ENCODE data around the gene ARL15. TPM values are rescaled to one million over a fixed set of nuclear protein-coding genes. Genes with fewer than 3 reads are reported as not detected.

The ARL15 gene
- total RNA-seq, 3 donors from 2014 or later, result 29.0 to 65.0 (median 42.9) TPM

GRCh38 chr5:54115735-54116403 lies 194.5 kb downstream of the ARL15 start:
- Histone ChIP-seq H3K4me1 (no peaks in the 10 kb centered on the region), H3K36me3 (no peaks in the 10 kb centered on the region), H3K27ac (no peak overlapping the region), H3K9me3 (no peaks in the 10 kb centered on the region), H3K27me3 (no peaks in the 10 kb centered on the region), H3K4me3 (no peak overlapping the region)
- TF ChIP-seq CTCF (IDR thresholded peaks at IDR 0.05) (no peak), POLR2AphosphoS5 (IDR thresholded peaks at IDR 0.05) (no peak), POLR2A (IDR thresholded peaks at IDR 0.05) (no peak)
- DNase-seq (ENCODE audit: low spot score in 2 of 2), result no peak
- intact Hi-C loops (cut with DNase I; ENCODE audit: low total_unique reads), result no loop called here

- no peaks in the 10 kb centered on the region for H3K4me1 ChIP-seq
- no peak for TF ChIP-seq POLR2A (IDR thresholded peaks at IDR 0.05)
- TF ChIP-seq POLR2AphosphoS5 (IDR thresholded peaks at IDR 0.05), result no peak
- TF ChIP-seq CTCF (IDR thresholded peaks at IDR 0.05), result no peak
- H3K36me3 ChIP-seq, result no peaks in the 10 kb centered on the region
- H3K4me3 ChIP-seq, result no peak overlapping the region
- no peaks in the 10 kb centered on the region for H3K27me3 ChIP-seq
- intact Hi-C loops (cut with DNase I; ENCODE audit: low total_unique reads), result no loop called here
- no peak overlapping the region for H3K27ac ChIP-seq
- H3K9me3 ChIP-seq, result no peaks in the 10 kb centered on the region
- DNase-seq (ENCODE audit: low spot score in 2 of 2), result no peak
Observed at GRCh38 chr5:54113060-54113459, 197.3 kb downstream of the ARL15 start.

- Histone ChIP-seq H3K27ac (no peak overlapping the region), H3K27me3 (no peaks in the 10 kb centered on the region), H3K9me3 (no peaks in the 10 kb centered on the region), H3K4me1 (no peaks in the 10 kb centered on the region), H3K36me3 (no peaks in the 10 kb centered on the region), H3K4me3 (no peak overlapping the region)
- intact Hi-C loops (cut with DNase I; ENCODE audit: low total_unique reads), result no loop called here
- TF ChIP-seq POLR2A (IDR thresholded peaks at IDR 0.05), result no peak
- no peak for TF ChIP-seq POLR2AphosphoS5 (IDR thresholded peaks at IDR 0.05)
- TF ChIP-seq CTCF (IDR thresholded peaks at IDR 0.05), result no peak
- DNase-seq (ENCODE audit: low spot score in 2 of 2), result no peak
Observed at GRCh38 chr5:54109626-54110330, 200.6 kb downstream of the ARL15 start.

- no peaks in the 10 kb centered on the region for H3K4me1 ChIP-seq
- no peaks in the 10 kb centered on the region for H3K9me3 ChIP-seq
- H3K4me3 ChIP-seq, result no peak overlapping the region
- no peak for DNase-seq (ENCODE audit: low spot score in 2 of 2)
- no peaks in the 10 kb centered on the region for H3K36me3 ChIP-seq
- H3K27me3 ChIP-seq, result no peaks in the 10 kb centered on the region
- no peak for TF ChIP-seq POLR2A (IDR thresholded peaks at IDR 0.05)
- TF ChIP-seq CTCF (IDR thresholded peaks at IDR 0.05), result no peak
- no peak for TF ChIP-seq POLR2AphosphoS5 (IDR thresholded peaks at IDR 0.05)
- intact Hi-C loops (cut with DNase I; ENCODE audit: low total_unique reads), result no loop called here
- H3K27ac ChIP-seq, result no peak overlapping the region
Observed at GRCh38 chr5:54108136-54108535, 202.2 kb downstream of the ARL15 start.

- no peaks in the 10 kb centered on the region for H3K9me3 ChIP-seq
- no peak overlapping the region for H3K4me3 ChIP-seq
- no peak overlapping the region for H3K27ac ChIP-seq
- H3K27me3 ChIP-seq, result no peaks in the 10 kb centered on the region
- no peaks in the 10 kb centered on the region for H3K4me1 ChIP-seq
- TF ChIP-seq CTCF (IDR thresholded peaks at IDR 0.05) (no peak), POLR2AphosphoS5 (IDR thresholded peaks at IDR 0.05) (no peak), POLR2A (IDR thresholded peaks at IDR 0.05) (no peak)
- no peak for DNase-seq (ENCODE audit: low spot score in 2 of 2)
- intact Hi-C loops (cut with DNase I; ENCODE audit: low total_unique reads), result no loop called here
- H3K36me3 ChIP-seq, result no peaks in the 10 kb centered on the region
Observed at GRCh38 chr5:54103871-54104270, 206.5 kb downstream of the ARL15 start.

All from breast epithelium (tissue), 4 donors.